ENCODE results near the gene ABLIM1.
A peak's percentile ranks its signal among the peaks of the same experiment; 100 is the strongest.

The ABLIM1 gene

GRCh38 chr10:114634609-114634979 lies 23.5 kb downstream of the ABLIM1 start:
- Histone ChIP-seq H3K9me3 (ENCODE audit: insufficient read depth, low read length) (no peaks in the 10 kb centered on the region), H3K4me2 (ENCODE audit: low read length) (no peak overlapping the region), H3K9ac (ENCODE audit: low read length) (no peak overlapping the region), H3K36me3 (replicated peaks; ENCODE audit: low read depth, low read length) (no peaks in the 10 kb centered on the region), H3K79me2 (ENCODE audit: low read length) (no peaks in the 10 kb centered on the region), H3K4me1 (ENCODE audit: low read length) (peaks cover 14% of the 10 kb centered on the region), H3K27ac (ENCODE audit: low read length) (no peak overlapping the region), H2AFZ (ENCODE audit: low read depth, low read length) (no peak overlapping the region), H4K20me1 (ENCODE audit: insufficient read depth, low read length) (0 out of 2 replicates have a peak, but pooled peaks cover 2% of the 10 kb centered on the region), H3K4me3 (ENCODE audit: low read length) (no peak overlapping the region), H3K27me3 (ENCODE audit: low read depth, low read length) (peaks cover 39% of the 10 kb centered on the region)
- no peak for TF ChIP-seq EZH2phosphoT487 (IDR thresholded peaks at IDR 0.05; ENCODE audit: low read depth)
- no peak for TF ChIP-seq CTCF (IDR thresholded peaks at IDR 0.05; ENCODE audit: low read depth, low read length)

- peak overlapping the region; percentile 81 for H3K4me3 ChIP-seq (ENCODE audit: low read length)
- H3K4me2 ChIP-seq (ENCODE audit: low read length), result peak overlapping the region; percentile 89
- no peak for TF ChIP-seq EZH2phosphoT487 (IDR thresholded peaks at IDR 0.05; ENCODE audit: low read depth)
- no peak for TF ChIP-seq CTCF (IDR thresholded peaks at IDR 0.05; ENCODE audit: low read depth, low read length)
- 0 out of 2 replicates have a peak, but pooled peaks cover 2% of the 10 kb centered on the region for H4K20me1 ChIP-seq (ENCODE audit: insufficient read depth, low read length)
- H3K27me3 ChIP-seq (ENCODE audit: low read depth, low read length), result peaks cover 39% of the 10 kb centered on the region
- no peak overlapping the region for H2AFZ ChIP-seq (ENCODE audit: low read depth, low read length)
- no peaks in the 10 kb centered on the region for H3K36me3 ChIP-seq (replicated peaks; ENCODE audit: low read depth, low read length)
- peaks cover 14% of the 10 kb centered on the region for H3K4me1 ChIP-seq (ENCODE audit: low read length)
- H3K79me2 ChIP-seq (ENCODE audit: low read length), result no peaks in the 10 kb centered on the region
- H3K9ac ChIP-seq (ENCODE audit: low read length), result no peak overlapping the region
- H3K9me3 ChIP-seq (ENCODE audit: insufficient read depth, low read length), result no peaks in the 10 kb centered on the region
- H3K27ac ChIP-seq (ENCODE audit: low read length), result no peak overlapping the region
Observed at GRCh38 chr10:114632869-114633715, 25.0 kb downstream of the ABLIM1 start.

GRCh38 chr10:114631666-114632417 lies 26.2 kb downstream of the ABLIM1 start:
- peak overlapping the region; percentile 89 for H3K4me2 ChIP-seq (ENCODE audit: low read length)
- H3K36me3 ChIP-seq (replicated peaks; ENCODE audit: low read depth, low read length), result no peaks in the 10 kb centered on the region
- H3K27ac ChIP-seq (ENCODE audit: low read length), result no peak overlapping the region
- no peaks in the 10 kb centered on the region for H3K9me3 ChIP-seq (ENCODE audit: insufficient read depth, low read length)
- peak overlapping the region; percentile 81 for H3K4me3 ChIP-seq (ENCODE audit: low read length)
- H4K20me1 ChIP-seq (ENCODE audit: insufficient read depth, low read length), result 0 out of 2 replicates have a peak, but pooled peaks cover 2% of the 10 kb centered on the region
- peaks cover 14% of the 10 kb centered on the region for H3K4me1 ChIP-seq (ENCODE audit: low read length)
- TF ChIP-seq EZH2phosphoT487 (IDR thresholded peaks at IDR 0.05; ENCODE audit: low read depth) (no peak), CTCF (IDR thresholded peaks at IDR 0.05; ENCODE audit: low read depth, low read length) (no peak)
- H3K9ac ChIP-seq (ENCODE audit: low read length), result peak overlapping the region; percentile 13; the same call in 1 of the 2 replicates
- no peaks in the 10 kb centered on the region for H3K79me2 ChIP-seq (ENCODE audit: low read length)
- H3K27me3 ChIP-seq (ENCODE audit: low read depth, low read length), result peaks cover 39% of the 10 kb centered on the region
- H2AFZ ChIP-seq (ENCODE audit: low read depth, low read length), result no peak overlapping the region

GRCh38 chr10:114631090-114631665 lies 26.9 kb downstream of the ABLIM1 start:
- peaks cover 39% of the 10 kb centered on the region for H3K27me3 ChIP-seq (ENCODE audit: low read depth, low read length)
- H3K4me1 ChIP-seq (ENCODE audit: low read length), result peaks cover 14% of the 10 kb centered on the region
- H3K36me3 ChIP-seq (replicated peaks; ENCODE audit: low read depth, low read length), result no peaks in the 10 kb centered on the region
- peak overlapping the region; percentile 89 for H3K4me2 ChIP-seq (ENCODE audit: low read length)
- no peak for TF ChIP-seq EZH2phosphoT487 (IDR thresholded peaks at IDR 0.05; ENCODE audit: low read depth)
- no peak for TF ChIP-seq CTCF (IDR thresholded peaks at IDR 0.05; ENCODE audit: low read depth, low read length)
- no peak overlapping the region for H3K27ac ChIP-seq (ENCODE audit: low read length)
- no peak overlapping the region for H2AFZ ChIP-seq (ENCODE audit: low read depth, low read length)
- H3K4me3 ChIP-seq (ENCODE audit: low read length), result peak overlapping the region; percentile 81
- no peaks in the 10 kb centered on the region for H3K9me3 ChIP-seq (ENCODE audit: insufficient read depth, low read length)
- H3K79me2 ChIP-seq (ENCODE audit: low read length), result no peaks in the 10 kb centered on the region
- H4K20me1 ChIP-seq (ENCODE audit: insufficient read depth, low read length), result 0 out of 2 replicates have a peak, but pooled peaks cover 2% of the 10 kb centered on the region
- no peak overlapping the region for H3K9ac ChIP-seq (ENCODE audit: low read length)
